HCT116 (cell line): ENCODE results near the gene PRLR. TPM values are rescaled to one million over a fixed set of nuclear protein-coding genes. Genes with fewer than 3 reads are reported as not detected.

Experiments used
- ATAC-seq: fragments of 200-7000 bp; cut with Tn5 transposase; 2 replicates; pipeline ENCODE4 v1.9.1; 2020; ENCODE audit warnings: mild to moderate bottlenecking, moderate library complexity
- BruUV-seq: library from RNA; stranded (reverse); fragments of 400-500 nt; replicated peaks from 2 replicates; lab custom pipeline; 2021; lab: Mats Ljungman, UMichigan
- CTCF ChIA-PET: fragments of 300-600 bp; sonication (Branson Sonifier 250); formaldehyde crosslinking; loops from one replicate; lab custom pipeline; 2021; ENCODE audit warnings: antibody characterized with exemption; lab: Charles Lee
- POLR2A ChIA-PET: fragments of 300-600, 350-600 bp; sonication (Branson Sonifier 250); formaldehyde crosslinking; loops from one replicate; lab custom pipeline; 2021; ENCODE audit warnings: antibody characterized with exemption; lab: Charles Lee
- RAD21 ChIA-PET, 2 experiments: fragments of 300-600 bp; sonication (Branson Sonifier 250); formaldehyde crosslinking; loops; one replicate each; lab custom pipeline; 2023; ENCODE audit warnings: low total read pairs in 2 of 2; ENCODE audit not compliant: uncharacterized antibody in 2 of 2, unreplicated experiment in 2 of 2, low non-redundant PET in 1 of 2; lab: Charles Lee
- DNase-seq: peaks from one replicate; pipeline ENCODE4 v3.0.0-alpha.2; 2010; ENCODE audit warnings: low read depth, low spot score
- H2AFZ ChIP-seq: fragments of 200-600 bp; shearing (Covaris generic), sonication (generic); 2 replicates; pipeline ENCODE4 v1.6.1; 2017; ENCODE audit warnings: low read depth, mixed run types, mixed read lengths, antibody characterized with exemption, low read length; ENCODE audit not compliant: poor library complexity, severe bottlenecking
- H3K27ac ChIP-seq: 2 replicates; pipeline ENCODE4 v1.5.1; 2012; ENCODE audit warnings: low read depth, low read length
- H3K27me3 ChIP-seq: fragments of 200-600 bp; sonication (generic); 2 replicates; pipeline ENCODE4 v1.6.1; 2016; ENCODE audit warnings: mixed run types, low read length, mixed read lengths; ENCODE audit not compliant: insufficient read depth
- H3K36me3 ChIP-seq, 2 experiments: fragments of 200-500 bp in 1 of 2; fragments of 200-600 bp in 1 of 2; sonication (Bioruptor generic) in 1 of 2; sonication (generic) in 1 of 2; 2 replicates each; pipeline versions ENCODE4 v1.5.1 to v1.6.1; 2014 to 2016; ENCODE audit warnings: low read length in 2 of 2, inconsistent platforms in 1 of 2, mixed read lengths in 1 of 2, mixed run types in 1 of 2; ENCODE audit not compliant: insufficient read depth in 2 of 2, control insufficient read depth in 1 of 2
- H3K4me1 ChIP-seq, 2 experiments: fragments of 200-600 bp in 1 of 2; sonication (generic) in 1 of 2; 2 replicates each; pipeline versions ENCODE4 v1.5.1 to v1.6.1; 2012 to 2017; ENCODE audit warnings: low read length in 2 of 2, inconsistent platforms in 1 of 2, mild to moderate bottlenecking in 1 of 2, mixed read lengths in 1 of 2, mixed run types in 1 of 2, moderate library complexity in 1 of 2; ENCODE audit not compliant: insufficient read depth in 2 of 2, control insufficient read depth in 1 of 2
- H3K4me2 ChIP-seq: fragments of 200-600 bp; sonication (generic); 2 replicates; pipeline ENCODE4 v1.6.1; 2017; ENCODE audit warnings: mixed run types, low read length, mixed read lengths
- H3K4me3 ChIP-seq, 2 experiments: fragments of 200-600 bp in 1 of 2; sonication (generic) in 1 of 2; replicated peaks in 1 of 2; 2 replicates each; pipeline ENCODE4 v1.5.1; 2011 to 2016; ENCODE audit warnings: low read length in 2 of 2, control low read depth in 1 of 2, low read depth in 1 of 2, mild to moderate bottlenecking in 1 of 2, mixed read lengths in 1 of 2, mixed run types in 1 of 2
- H3K79me2 ChIP-seq: fragments of 200-600 bp; sonication (generic); 2 replicates; pipeline ENCODE4 v1.6.1; 2017; ENCODE audit warnings: mild to moderate bottlenecking, mixed run types, low read length, moderate library complexity, mixed read lengths; ENCODE audit not compliant: insufficient read depth
- H3K9ac ChIP-seq: fragments of 200-600 bp; sonication (generic); 2 replicates; pipeline ENCODE4 v1.6.1; 2016; ENCODE audit warnings: low read length, mixed read lengths
- H3K9me2 ChIP-seq: fragments of 200-600 bp; sonication (generic), shearing (Covaris generic); 2 replicates; pipeline ENCODE4 v1.6.1; 2017; ENCODE audit warnings: mixed run types, mild to moderate bottlenecking, moderate library complexity; ENCODE audit not compliant: insufficient read depth
- H3K9me3 ChIP-seq, 2 experiments: fragments of 200-500 bp in 1 of 2; fragments of 200-600 bp in 1 of 2; sonication (Bioruptor generic) in 1 of 2; sonication (generic) in 1 of 2; 2 replicates each; pipeline ENCODE4 v1.6.1; 2014 to 2017; ENCODE audit warnings: low read length in 2 of 2, mixed read lengths in 2 of 2, inconsistent platforms in 1 of 2, low read depth in 1 of 2, mild to moderate bottlenecking in 1 of 2, mixed run types in 1 of 2, moderate library complexity in 1 of 2; ENCODE audit not compliant: control insufficient read depth in 1 of 2, insufficient read depth in 1 of 2
- H4K20me1 ChIP-seq: fragments of 200-600 bp; sonication (generic), shearing (Covaris generic); 2 replicates; pipeline ENCODE4 v1.6.1; 2017; ENCODE audit warnings: mixed run types, mild to moderate bottlenecking, moderate library complexity; ENCODE audit not compliant: insufficient read depth
- ATF3 ChIP-seq: IDR thresholded peaks from 2 replicates; pipeline ENCODE4 v1.6.1; 2012
- CBX3 ChIP-seq: IDR thresholded peaks from 2 replicates; pipeline ENCODE4 v1.6.1; 2012; ENCODE audit warnings: low read depth
- CEBPB ChIP-seq: IDR thresholded peaks from 2 replicates; pipeline ENCODE4 v1.6.1; 2012; ENCODE audit warnings: low read depth
- EZH2phosphoT487 ChIP-seq: fragments of 200-600 bp; IDR thresholded peaks from 2 replicates; pipeline ENCODE4 v1.6.1; 2018; ENCODE audit warnings: antibody characterized with exemption, borderline replicate concordance
- FOSL1 ChIP-seq: IDR thresholded peaks from 2 replicates; pipeline ENCODE4 v1.6.1; 2012; ENCODE audit warnings: low read depth
- POLR2A ChIP-seq: IDR thresholded peaks from 2 replicates; pipeline ENCODE4 v1.7.0; 2011; ENCODE audit warnings: borderline replicate concordance; ENCODE audit not compliant: insufficient read depth, insufficient read length; ENCODE audit errors: extremely low read depth
- REST ChIP-seq: IDR thresholded peaks from 2 replicates; pipeline ENCODE4 v1.6.1; 2012; ENCODE audit warnings: low read depth
- SIN3A ChIP-seq: IDR thresholded peaks from 2 replicates; pipeline ENCODE4 v1.6.1; 2012; ENCODE audit warnings: low read depth
- SP1 ChIP-seq: IDR thresholded peaks from 2 replicates; pipeline ENCODE4 v1.6.1; 2012; ENCODE audit warnings: low read depth
- ZFX ChIP-seq: fragments of 450-650 bp; IDR thresholded peaks from 2 replicates; pipeline ENCODE4 v1.6.1; 2017
- ZNF274 ChIP-seq: fragments of 200-500 bp; sonication (Bioruptor generic); IDR thresholded peaks from 2 replicates; pipeline ENCODE4 v1.6.1; 2014; ENCODE audit warnings: mild to moderate bottlenecking, low read depth, low read length, inconsistent platforms
- intact Hi-C: fragments of 100-400 bp; cut with micrococcal nuclease; formaldehyde crosslinking; loops from 2 replicates; pipeline ENCODE4 v1.10.0; 2022
- total RNA-seq: library from RNA; stranded (reverse); gene quantifications from one replicate; pipeline ENCODE4 v1.2.1, GENCODE V29; 2021; ENCODE audit not compliant: unreplicated experiment

PRLR gene
- total RNA-seq, 1 experiment from 2014 or later, result 0.10 TPM

GRCh38 chr5:35082530-35082929 is 147.8 kb downstream of the PRLR start:
- no peaks in the 10 kb centered on the region for H3K36me3 ChIP-seq
- ATAC-seq (no peak), DNase-seq (no peak)
- CTCF ChIA-PET, result no interaction called here
- H3K9me3 ChIP-seq, result no peaks in the 10 kb centered on the region
- no peak overlapping the region for H2AFZ ChIP-seq
- H3K4me2 ChIP-seq, result no peak overlapping the region
- H3K79me2 ChIP-seq, result no peaks in the 10 kb centered on the region
- RAD21 ChIA-PET, result no interaction called here
- no peaks in the 10 kb centered on the region for H3K9me2 ChIP-seq
- TF ChIP-seq POLR2A, result no peak
- no peak for TF ChIP-seq REST
- no peak for TF ChIP-seq ATF3
- TF ChIP-seq SIN3A, result no peak
- no peak for TF ChIP-seq SP1
- TF ChIP-seq ZNF274, result no peak
- TF ChIP-seq CEBPB, result no peak
- no peak for TF ChIP-seq EZH2phosphoT487
- TF ChIP-seq ZFX, result no peak
- no peak for TF ChIP-seq CBX3
- no peak for TF ChIP-seq FOSL1
- H3K4me1 ChIP-seq, result no peaks in the 10 kb centered on the region
- H3K4me3 ChIP-seq, result no peak overlapping the region
- no TSS peak for BruUV-seq
- POLR2A ChIA-PET, result no interaction called here
- intact Hi-C loops, result no loop called here
- H3K9ac ChIP-seq, result no peak overlapping the region
- no peaks in the 10 kb centered on the region for H4K20me1 ChIP-seq
- no peak overlapping the region for H3K27ac ChIP-seq
- H3K27me3 ChIP-seq, result 0 out of 2 replicates have a peak, but pooled peaks cover 4% of the 10 kb centered on the region
